ENCODE measurements around the gene CEP192.
"Not testable (repeated sequence)": the region's sequence is repeated elsewhere in the genome, so short reads cannot be mapped to it uniquely, and the experiment has no call there.

CEP192 gene

GRCh38 chr18:13077473-13077872, 86.3 kb downstream of the CEP192 start:
- no peak overlapping the region for H3K4me3 ChIP-seq (ENCODE audit: low read depth, low read length)
- no peak for TF ChIP-seq CTCF (IDR thresholded peaks at IDR 0.05; ENCODE audit: borderline replicate concordance, insufficient read depth, low read depth, low read length)

GRCh38 chr18:13078065-13078464, 86.9 kb downstream of the CEP192 start:
- H3K4me3 ChIP-seq (ENCODE audit: low read depth, low read length), result not testable (repeated sequence)

- no peak for TF ChIP-seq CTCF (IDR thresholded peaks at IDR 0.05; ENCODE audit: borderline replicate concordance, insufficient read depth, low read depth, low read length)
- H3K4me3 ChIP-seq (ENCODE audit: low read depth, low read length), result no peak overlapping the region
These were observed 95.7 kb downstream of the CEP192 start for GRCh38 chr18:13086906-13087305.

DNA sequence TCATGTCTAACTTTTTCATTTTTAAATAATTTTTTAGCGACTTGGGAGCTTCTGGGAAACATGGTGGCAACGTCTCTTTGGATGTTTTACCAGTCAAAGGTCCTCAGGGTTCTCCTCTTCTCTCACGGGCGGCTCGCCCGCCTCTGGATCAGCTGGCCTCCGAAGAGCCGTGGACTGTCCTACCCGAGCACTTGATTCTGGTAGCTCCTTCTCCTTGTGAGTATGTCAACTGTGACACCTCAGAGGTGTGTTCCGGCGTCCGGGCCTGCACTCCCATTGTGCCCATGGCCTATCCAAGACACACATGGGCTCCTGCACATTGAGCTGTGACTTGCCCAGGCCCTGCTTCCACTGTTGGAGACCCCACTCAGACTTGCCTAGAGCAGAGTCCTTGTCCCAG, 104.3 kb downstream of the CEP192 start:
- no peak overlapping the region for H3K4me3 ChIP-seq (ENCODE audit: low read depth, low read length)
- TF ChIP-seq CTCF (IDR thresholded peaks at IDR 0.05; ENCODE audit: borderline replicate concordance, insufficient read depth, low read depth, low read length), result no peak

- no peak for TF ChIP-seq CTCF (IDR thresholded peaks at IDR 0.05; ENCODE audit: borderline replicate concordance, insufficient read depth, low read depth, low read length)
- H3K4me3 ChIP-seq (ENCODE audit: low read depth, low read length), result no peak overlapping the region
These were observed 105.1 kb downstream of the CEP192 start for GRCh38 chr18:13096232-13096631.

DNA sequence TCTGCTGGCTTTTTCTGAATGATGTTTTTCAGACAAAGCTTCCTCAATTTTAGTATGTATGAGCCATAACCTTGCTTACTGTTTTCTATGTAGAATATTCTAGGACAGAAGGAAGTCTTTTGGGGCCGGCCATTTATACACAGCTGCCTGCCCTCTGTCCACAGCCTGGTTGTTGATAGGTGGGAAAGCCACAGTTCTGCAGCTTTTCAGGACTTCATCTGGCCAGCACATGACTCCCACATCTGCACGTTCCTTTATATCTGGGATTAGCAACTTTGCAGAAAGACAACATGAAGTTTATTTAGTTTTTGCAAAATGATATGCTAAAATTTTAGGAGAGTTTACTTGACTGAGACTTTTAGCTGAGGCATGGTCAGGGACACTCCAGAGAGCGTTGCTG, 105.6 kb downstream of the CEP192 start:
- no peak overlapping the region for H3K4me3 ChIP-seq (ENCODE audit: low read depth, low read length)
- no peak for TF ChIP-seq CTCF (IDR thresholded peaks at IDR 0.05; ENCODE audit: borderline replicate concordance, insufficient read depth, low read depth, low read length)

- not testable (repeated sequence) for H3K4me3 ChIP-seq (ENCODE audit: low read depth, low read length)
These were observed 106.9 kb downstream of the CEP192 start for GRCh38 chr18:13098104-13098503.

DNA sequence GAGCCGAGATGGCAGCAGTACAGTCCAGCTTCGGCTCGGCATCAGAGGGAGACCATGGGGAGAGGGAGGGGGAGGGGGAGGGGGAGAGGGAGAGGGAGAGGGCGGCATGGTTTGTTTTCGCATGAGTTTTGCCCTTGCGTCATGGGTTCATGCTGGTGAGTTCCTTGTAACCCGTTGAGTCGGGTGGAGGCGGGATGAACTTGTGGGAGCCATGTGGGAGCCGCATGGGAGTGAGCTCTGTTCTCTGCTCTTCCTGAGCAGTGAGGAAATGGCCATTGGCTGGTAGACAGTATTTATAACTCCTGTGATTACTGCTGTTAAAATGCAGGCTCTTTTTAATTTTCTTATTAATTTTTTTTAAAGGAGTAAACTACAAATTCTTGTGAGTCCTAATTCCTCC, 108.0 kb downstream of the CEP192 start:
- H3K4me3 ChIP-seq (ENCODE audit: low read depth, low read length), result no peak overlapping the region
- no peak for TF ChIP-seq CTCF (IDR thresholded peaks at IDR 0.05; ENCODE audit: borderline replicate concordance, insufficient read depth, low read depth, low read length)
